OCI-LY7 (cell line): ENCODE results near the gene NPLOC4.

Experiments
- EZH2phosphoT487 ChIP-seq: fragments of 200-600 bp; sonication (generic); IDR thresholded peaks from 2 replicates; pipeline ENCODE4 v1.6.1; 2018; ENCODE audit warnings: low read depth, borderline replicate concordance, mild to moderate bottlenecking, mixed run types, antibody characterized with exemption, low read length, moderate library complexity, mixed read lengths
- TF ChIP-seq, protein P1 (sequence below): fragments of 200-600 bp; sonication (generic); conservative IDR thresholded peaks from 2 replicates; pipeline ENCODE4 v1.5.1; 2014; ENCODE audit warnings: mild to moderate bottlenecking, antibody characterized with exemption, low read length, moderate library complexity, mixed read lengths

DNA sequence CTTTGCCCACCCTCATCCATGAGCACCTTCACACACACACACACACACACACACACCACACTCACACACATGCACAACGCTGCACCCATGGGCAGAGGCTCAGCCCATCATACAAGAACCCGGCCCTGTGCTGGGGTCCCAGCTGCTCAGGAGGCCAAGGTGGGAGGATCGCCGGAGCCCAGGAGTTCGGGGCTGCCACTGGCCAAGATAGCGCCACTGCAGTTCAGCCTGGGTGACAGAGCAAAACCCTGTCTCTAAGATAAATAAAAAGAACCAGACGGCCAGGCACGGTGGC lies 112.1 kb downstream of the NPLOC4 start:
- TF ChIP-seq EZH2phosphoT487: no peak
- TF ChIP-seq, protein P1, sequence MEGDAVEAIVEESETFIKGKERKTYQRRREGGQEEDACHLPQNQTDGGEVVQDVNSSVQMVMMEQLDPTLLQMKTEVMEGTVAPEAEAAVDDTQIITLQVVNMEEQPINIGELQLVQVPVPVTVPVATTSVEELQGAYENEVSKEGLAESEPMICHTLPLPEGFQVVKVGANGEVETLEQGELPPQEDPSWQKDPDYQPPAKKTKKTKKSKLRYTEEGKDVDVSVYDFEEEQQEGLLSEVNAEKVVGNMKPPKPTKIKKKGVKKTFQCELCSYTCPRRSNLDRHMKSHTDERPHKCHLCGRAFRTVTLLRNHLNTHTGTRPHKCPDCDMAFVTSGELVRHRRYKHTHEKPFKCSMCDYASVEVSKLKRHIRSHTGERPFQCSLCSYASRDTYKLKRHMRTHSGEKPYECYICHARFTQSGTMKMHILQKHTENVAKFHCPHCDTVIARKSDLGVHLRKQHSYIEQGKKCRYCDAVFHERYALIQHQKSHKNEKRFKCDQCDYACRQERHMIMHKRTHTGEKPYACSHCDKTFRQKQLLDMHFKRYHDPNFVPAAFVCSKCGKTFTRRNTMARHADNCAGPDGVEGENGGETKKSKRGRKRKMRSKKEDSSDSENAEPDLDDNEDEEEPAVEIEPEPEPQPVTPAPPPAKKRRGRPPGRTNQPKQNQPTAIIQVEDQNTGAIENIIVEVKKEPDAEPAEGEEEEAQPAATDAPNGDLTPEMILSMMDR: no peak
